Ammon's horn (tissue), 1 donor: ENCODE measurements around the gene FRAS1.
"Not testable (repeated sequence)": the region's sequence is repeated elsewhere in the genome, so short reads cannot be mapped to it uniquely, and the experiment has no call there.

ENCODE experiments used
- DNase-seq: peaks from one replicate; pipeline ENCODE4 v3.0.0-alpha.2; 2016; ENCODE audit warnings: low spot score

FRAS1 gene, protein sequence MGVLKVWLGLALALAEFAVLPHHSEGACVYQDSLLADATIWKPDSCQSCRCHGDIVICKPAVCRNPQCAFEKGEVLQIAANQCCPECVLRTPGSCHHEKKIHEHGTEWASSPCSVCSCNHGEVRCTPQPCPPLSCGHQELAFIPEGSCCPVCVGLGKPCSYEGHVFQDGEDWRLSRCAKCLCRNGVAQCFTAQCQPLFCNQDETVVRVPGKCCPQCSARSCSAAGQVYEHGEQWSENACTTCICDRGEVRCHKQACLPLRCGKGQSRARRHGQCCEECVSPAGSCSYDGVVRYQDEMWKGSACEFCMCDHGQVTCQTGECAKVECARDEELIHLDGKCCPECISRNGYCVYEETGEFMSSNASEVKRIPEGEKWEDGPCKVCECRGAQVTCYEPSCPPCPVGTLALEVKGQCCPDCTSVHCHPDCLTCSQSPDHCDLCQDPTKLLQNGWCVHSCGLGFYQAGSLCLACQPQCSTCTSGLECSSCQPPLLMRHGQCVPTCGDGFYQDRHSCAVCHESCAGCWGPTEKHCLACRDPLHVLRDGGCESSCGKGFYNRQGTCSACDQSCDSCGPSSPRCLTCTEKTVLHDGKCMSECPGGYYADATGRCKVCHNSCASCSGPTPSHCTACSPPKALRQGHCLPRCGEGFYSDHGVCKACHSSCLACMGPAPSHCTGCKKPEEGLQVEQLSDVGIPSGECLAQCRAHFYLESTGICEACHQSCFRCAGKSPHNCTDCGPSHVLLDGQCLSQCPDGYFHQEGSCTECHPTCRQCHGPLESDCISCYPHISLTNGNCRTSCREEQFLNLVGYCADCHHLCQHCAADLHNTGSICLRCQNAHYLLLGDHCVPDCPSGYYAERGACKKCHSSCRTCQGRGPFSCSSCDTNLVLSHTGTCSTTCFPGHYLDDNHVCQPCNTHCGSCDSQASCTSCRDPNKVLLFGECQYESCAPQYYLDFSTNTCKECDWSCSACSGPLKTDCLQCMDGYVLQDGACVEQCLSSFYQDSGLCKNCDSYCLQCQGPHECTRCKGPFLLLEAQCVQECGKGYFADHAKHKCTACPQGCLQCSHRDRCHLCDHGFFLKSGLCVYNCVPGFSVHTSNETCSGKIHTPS (N-terminal part only)

GRCh38 chr4:78057135-78057599 is at the start of gene FRAS1:
Gene FRAS1 (plus strand): TSS chr4:78057323. CDS start chr4:78058010, 687 bp downstream.
- DNase-seq, result peak; percentile 43

- DNase-seq, result not testable (repeated sequence)
Observed at GRCh38 chr4:78011003-78011402, 46.1 kb upstream of the FRAS1 start.

DNA sequence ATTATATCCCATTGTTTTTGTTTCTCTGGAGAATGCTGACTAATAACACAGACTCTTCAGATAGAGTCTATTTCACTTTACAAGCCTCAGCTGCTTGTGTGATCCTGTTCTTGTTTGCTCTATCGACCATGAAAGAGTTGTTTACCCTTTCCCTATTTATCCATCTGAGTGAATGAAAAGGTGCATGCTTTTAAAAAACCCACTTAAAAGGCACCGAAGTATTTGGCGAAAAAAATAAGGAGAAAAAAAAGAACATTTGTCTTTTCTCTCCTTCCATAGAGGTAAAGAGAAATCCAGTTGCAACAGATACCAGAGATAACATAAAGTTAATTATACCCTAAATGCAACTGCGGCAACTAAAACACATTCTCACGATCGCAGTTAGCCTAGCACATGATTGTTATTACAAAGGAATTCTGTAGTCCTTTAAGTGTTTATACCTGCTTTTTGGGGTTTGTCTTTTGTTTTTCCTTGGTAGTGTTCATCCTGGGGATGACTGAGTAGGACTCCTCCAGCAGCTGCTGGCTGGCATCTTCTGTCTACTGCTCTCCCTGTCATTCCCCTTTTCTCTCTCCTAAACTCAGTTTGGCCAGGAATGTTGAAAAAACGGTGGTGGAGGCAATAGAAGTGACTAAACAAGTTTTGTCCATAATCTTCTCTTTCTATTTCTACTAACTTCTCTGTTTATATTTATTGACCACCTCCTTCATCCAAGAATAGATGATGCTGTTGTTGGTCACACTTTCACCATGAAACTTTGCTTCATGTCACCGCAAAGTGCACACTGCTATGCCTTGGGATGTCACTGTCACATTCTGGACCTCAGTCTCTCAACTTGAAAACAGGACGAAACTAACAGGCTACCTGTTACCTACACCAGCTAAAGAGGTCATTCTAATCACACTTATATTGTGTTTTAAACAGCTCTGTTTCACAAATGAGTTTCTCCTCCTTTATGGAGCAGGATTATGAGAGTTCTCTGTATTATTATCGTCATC is 41.9 kb upstream of the FRAS1 start:
- no peak for DNase-seq

DNA sequence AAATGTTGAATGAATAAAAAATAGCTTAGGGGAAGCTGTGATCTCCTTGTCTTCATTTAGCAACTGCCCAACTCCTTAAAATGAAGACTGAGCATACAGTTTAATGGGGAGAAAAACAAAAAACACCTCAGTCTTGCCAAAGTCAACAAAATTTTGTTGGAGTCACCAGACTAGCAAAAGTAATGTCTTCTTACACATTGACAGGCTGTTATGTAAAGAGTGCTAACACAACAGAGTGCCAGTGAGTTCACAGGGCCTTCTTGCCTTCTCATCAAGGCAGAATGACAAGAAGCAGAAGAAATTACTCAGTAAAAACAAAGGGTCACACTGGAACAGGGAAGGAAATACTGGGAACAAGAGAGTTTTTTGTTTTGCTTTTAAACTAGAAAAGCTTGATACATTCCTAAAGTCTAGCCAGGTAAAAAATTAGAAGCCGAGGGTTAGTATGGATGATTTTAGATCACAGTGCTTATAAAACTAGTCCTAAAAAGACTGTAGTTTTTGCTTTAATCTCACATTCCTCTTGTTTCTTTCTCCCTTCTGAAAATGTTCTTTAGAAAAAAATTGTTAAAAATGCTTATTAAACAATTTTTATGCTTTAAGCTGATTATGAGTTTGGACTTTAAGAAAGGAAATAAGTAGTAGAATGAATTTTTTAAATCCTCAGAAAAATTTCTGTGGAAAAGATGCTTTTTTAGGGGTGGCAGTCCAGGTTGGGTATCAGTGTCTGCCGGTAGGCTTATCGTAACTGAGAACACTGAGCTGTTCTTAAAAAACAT is 38.7 kb upstream of the FRAS1 start:
- no peak for DNase-seq

DNA sequence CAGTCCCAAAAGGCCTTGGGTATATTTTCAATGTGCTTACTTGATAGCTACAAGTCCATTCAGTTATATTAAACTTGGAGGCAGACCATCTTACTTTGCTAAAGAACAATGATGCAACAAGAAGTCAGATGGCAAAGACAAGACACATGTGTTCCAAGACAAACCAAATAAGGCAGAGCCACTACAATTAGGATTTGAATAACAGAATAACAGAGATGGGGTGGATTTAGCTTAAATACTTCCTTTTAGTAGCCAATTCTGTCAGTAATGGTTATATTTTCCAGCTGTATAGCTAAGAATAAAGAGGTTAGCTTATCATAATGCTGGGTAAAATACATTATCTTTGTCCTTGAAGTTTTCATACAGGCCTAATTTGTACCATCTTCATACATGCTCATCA is 37.7 kb upstream of the FRAS1 start:
- DNase-seq, result no peak

DNA sequence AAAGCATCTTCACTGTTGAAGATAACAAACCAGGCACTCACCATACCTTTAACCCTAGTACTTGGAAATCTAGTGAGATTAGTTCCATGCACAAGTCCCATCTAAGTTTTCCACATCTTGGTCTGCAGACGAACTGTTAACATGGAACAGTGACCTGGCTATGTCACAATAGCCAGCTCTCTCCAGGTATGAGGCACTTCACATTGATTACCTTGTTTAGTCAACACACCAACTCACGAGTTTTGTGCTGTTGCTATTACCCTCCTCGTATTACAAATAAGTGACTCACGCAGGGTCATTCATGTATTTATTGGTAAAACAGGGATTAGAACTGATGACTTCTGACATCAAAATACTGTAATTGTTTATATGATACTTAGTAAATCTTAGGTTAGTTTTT is 36.4 kb upstream of the FRAS1 start:
- no peak for DNase-seq

DNA sequence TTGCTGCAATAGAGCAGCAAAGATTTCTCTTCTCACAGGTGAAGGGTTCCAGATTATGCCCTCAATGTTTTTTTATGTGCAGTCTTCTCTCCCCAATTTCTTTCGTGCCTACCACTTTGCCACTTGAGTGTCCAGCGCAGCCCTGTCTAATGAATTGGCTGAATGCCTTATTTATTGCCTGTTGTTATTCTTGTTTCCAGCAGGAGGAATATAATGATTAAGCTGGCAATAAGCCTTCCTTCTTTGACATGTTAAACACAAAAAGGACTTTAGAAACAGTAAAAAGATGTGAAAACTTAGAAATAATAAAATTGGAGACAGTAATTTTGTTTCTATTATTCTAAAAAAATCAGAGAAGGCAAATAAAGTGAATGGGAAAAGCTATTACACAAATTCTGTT is 34.6 kb upstream of the FRAS1 start:
- DNase-seq, result no peak

DNA sequence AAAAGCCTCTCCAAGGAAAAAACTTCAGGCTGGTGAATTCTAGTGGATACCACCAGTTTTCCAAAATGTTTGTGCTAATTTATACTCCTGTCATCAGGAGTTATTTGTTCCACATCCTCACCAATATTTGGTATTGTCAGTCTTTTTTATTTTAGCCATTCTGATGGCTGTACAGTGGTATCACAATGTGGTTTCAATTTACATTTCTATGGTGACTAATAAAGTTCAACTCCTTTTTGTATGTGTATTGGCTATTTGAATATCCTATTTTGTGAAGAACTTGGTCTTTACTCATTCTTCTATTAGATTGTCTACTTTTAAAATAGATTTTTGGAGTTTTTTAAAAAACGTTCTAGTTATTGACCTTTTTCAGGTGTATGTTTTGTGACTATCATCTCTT is 33.0 kb upstream of the FRAS1 start:
- DNase-seq, result no peak

- DNase-seq, result no peak
Observed at GRCh38 chr4:78024576-78025091, 32.5 kb upstream of the FRAS1 start.

- no peak for DNase-seq
Observed at GRCh38 chr4:78031417-78031950, 25.6 kb upstream of the FRAS1 start.

- DNase-seq, result no peak
Observed at GRCh38 chr4:78032446-78032845, 24.7 kb upstream of the FRAS1 start.

- no peak for DNase-seq
Observed at GRCh38 chr4:78032929-78033328, 24.2 kb upstream of the FRAS1 start.

DNA sequence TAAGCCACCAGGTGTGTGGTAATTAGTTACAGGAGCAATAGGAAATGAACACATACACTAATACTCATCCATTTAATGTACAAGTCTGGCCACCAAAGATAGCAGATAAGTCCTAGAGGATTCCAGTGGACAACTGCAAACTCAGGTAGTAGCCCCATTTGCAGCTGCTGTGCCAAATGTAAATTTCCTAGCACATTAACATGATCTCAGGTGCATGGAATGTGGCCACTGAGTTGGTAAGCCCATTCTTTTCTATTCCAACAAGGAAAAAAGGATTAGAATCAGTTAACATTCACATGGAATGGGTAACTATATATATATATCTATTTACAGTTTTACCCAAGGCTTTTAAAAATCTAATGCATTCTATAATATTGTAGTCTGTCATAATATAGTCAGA is 23.3 kb upstream of the FRAS1 start:
- no peak for DNase-seq

- no peak for DNase-seq
Observed at GRCh38 chr4:78038704-78039103, 18.4 kb upstream of the FRAS1 start.

GRCh38 chr4:78039678-78040077 is 17.4 kb upstream of the FRAS1 start:
- no peak for DNase-seq

DNA sequence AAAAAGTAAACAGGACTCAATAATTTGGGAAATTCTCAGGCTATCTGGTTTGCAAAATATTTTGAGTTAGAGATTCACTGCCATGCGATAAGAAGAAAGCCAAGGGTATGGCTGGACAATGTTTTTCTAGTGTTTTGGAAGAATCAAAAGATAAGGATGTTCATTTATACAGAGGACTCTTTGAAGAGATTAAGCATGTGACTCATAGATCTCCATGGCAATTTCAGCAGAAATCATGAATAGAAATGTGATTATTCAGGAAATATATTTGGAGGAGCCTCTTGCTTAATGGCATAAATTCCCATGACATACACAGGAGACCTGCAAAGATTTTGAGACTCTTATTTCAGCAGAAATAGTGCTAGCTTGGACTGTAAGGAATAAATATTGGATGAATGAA is 16.7 kb upstream of the FRAS1 start:
- no peak for DNase-seq

- no peak for DNase-seq
Observed at GRCh38 chr4:78047366-78047765, 9.8 kb upstream of the FRAS1 start.

DNA sequence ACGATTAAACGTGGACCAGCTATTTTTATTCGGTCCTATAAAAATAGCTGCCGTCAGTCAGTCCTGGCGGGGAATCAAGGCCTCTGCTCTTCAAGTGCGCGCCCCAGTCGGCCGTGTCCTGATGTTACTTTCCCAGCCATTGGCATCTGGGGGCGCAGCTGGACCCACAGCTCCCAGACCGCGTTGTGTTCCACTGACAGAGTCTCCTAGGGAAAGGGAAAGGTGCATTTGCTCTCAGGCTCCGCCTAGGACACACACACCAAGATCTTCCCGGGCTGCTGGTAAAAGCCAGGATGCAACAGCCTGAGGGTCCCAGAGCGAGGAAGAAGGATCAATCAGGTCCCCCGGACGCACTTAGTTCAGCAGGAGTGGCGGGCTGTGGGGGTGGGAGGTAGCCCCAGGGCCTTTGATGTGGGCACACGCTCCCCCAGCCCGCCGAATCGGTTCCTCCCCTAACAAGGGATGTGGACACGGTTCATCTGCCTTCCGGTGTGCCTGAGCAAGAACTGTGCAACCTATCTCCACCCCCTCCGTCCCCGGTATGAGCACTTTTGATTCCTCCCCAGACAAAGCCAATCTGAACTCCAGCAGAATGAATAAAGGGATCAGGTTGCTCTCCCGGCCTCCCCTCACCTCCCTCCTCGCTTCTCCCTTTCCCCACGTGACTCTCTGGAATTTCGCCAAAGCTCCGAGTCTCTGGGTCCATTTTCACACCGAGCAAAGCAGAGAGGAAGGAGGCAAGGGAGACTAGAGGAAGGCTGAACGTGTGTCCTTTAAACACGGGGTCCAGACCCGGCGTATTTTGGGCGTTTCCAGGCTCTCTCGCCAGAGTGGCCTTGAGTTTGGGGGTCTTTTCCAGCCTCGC is 626 bp upstream of the FRAS1 start:
- DNase-seq, result peak; percentile 45
